Mesenchymal stem cell (in vitro differentiated cells and primary cell): ENCODE data around the gene TMEM72.

Experiments used
- DNase-seq: peaks from one replicate; pipeline ENCODE4 v3.0.0-alpha.2; 2013
- H2AFZ ChIP-seq: one replicate; pipeline ENCODE4 v1.6.1; 2013; ENCODE audit warnings: low read depth, mild to moderate bottlenecking, control low read depth, inconsistent platforms, low read length, moderate library complexity
- H2AK5ac ChIP-seq: 2 replicates; pipeline ENCODE4 v1.6.1; 2013; ENCODE audit warnings: low read length, moderate library complexity, mild to moderate bottlenecking, inconsistent platforms; ENCODE audit not compliant: severe bottlenecking
- H2BK120ac ChIP-seq: one replicate; pipeline ENCODE4 v1.6.1; 2013; ENCODE audit warnings: low read depth, mild to moderate bottlenecking, inconsistent platforms, low read length, moderate library complexity
- H2BK12ac ChIP-seq, 2 experiments: one replicate each; pipeline ENCODE4 v1.6.1; 2013; ENCODE audit warnings: inconsistent platforms in 2 of 2, low read length in 2 of 2, mild to moderate bottlenecking in 2 of 2, moderate library complexity in 2 of 2, control low read depth in 1 of 2
- H2BK15ac ChIP-seq: one replicate; pipeline ENCODE4 v1.6.1; 2013; ENCODE audit warnings: mild to moderate bottlenecking, low read depth, inconsistent platforms; ENCODE audit not compliant: poor library complexity, severe bottlenecking
- H2BK5ac ChIP-seq: 2 replicates; pipeline ENCODE4 v1.6.1; 2013; ENCODE audit warnings: low read depth, mild to moderate bottlenecking, low read length, control low read depth, inconsistent platforms; ENCODE audit not compliant: poor library complexity, severe bottlenecking
- H3K14ac ChIP-seq, 2 experiments: one replicate each; pipeline ENCODE4 v1.6.1; 2013; ENCODE audit warnings: inconsistent platforms in 2 of 2, low read length in 2 of 2, control low read depth in 1 of 2, mild to moderate bottlenecking in 1 of 2, moderate library complexity in 1 of 2
- H3K18ac ChIP-seq, 2 experiments: one replicate each; pipeline ENCODE4 v1.6.1; 2013; ENCODE audit warnings: inconsistent platforms in 2 of 2, low read length in 2 of 2, control low read depth in 1 of 2, low read depth in 1 of 2, mild to moderate bottlenecking in 1 of 2
- H3K23ac ChIP-seq, 2 experiments: one replicate each; pipeline ENCODE4 v1.6.1; 2013; ENCODE audit warnings: inconsistent platforms in 2 of 2, low read length in 2 of 2, mild to moderate bottlenecking in 2 of 2, moderate library complexity in 2 of 2, control low read depth in 1 of 2
- H3K27ac ChIP-seq: 2 replicates; pipeline ENCODE4 v1.5.1; 2013; ENCODE audit warnings: mild to moderate bottlenecking, moderate library complexity, low read length, control low read depth, inconsistent platforms; ENCODE audit not compliant: poor library complexity, severe bottlenecking
- H3K27me3 ChIP-seq, 2 experiments: 2 replicates each; pipeline versions ENCODE4 v1.6.1 to v1.7.0; 2013; ENCODE audit warnings: low read length in 2 of 2, mild to moderate bottlenecking in 2 of 2, moderate library complexity in 2 of 2, control low read depth in 1 of 2, inconsistent platforms in 1 of 2; ENCODE audit not compliant: control insufficient read depth in 1 of 2, insufficient read depth in 1 of 2
- H3K36me3 ChIP-seq, 2 experiments: 2 replicates each; pipeline versions ENCODE4 v1.6.1 to v1.7.0; 2013; ENCODE audit warnings: low read length in 2 of 2, control low read depth in 1 of 2, inconsistent platforms in 1 of 2, low read depth in 1 of 2, mild to moderate bottlenecking in 1 of 2; ENCODE audit not compliant: insufficient read depth in 2 of 2, control insufficient read depth in 1 of 2
- H3K4ac ChIP-seq, 2 experiments: one replicate each; pipeline ENCODE4 v1.6.1; 2013; ENCODE audit warnings: inconsistent platforms in 2 of 2, low read length in 2 of 2, mild to moderate bottlenecking in 2 of 2, moderate library complexity in 2 of 2, control low read depth in 1 of 2, low read depth in 1 of 2
- H3K4me1 ChIP-seq: 2 replicates; pipeline ENCODE4 v1.6.1; 2013; ENCODE audit warnings: low read depth, low read length, control low read depth; ENCODE audit not compliant: control insufficient read depth, insufficient read depth
- H3K4me2 ChIP-seq: 2 replicates; pipeline ENCODE4 v1.6.1; 2013; ENCODE audit warnings: low read length, mild to moderate bottlenecking, inconsistent platforms; ENCODE audit not compliant: poor library complexity, severe bottlenecking
- H3K4me3 ChIP-seq, 2 experiments: 2 replicates each; pipeline versions ENCODE4 v1.5.1 to v1.7.0; 2013; ENCODE audit warnings: low read length in 2 of 2, mild to moderate bottlenecking in 2 of 2, control low read depth in 1 of 2, low read depth in 1 of 2; ENCODE audit not compliant: insufficient read depth in 1 of 2
- H3K79me1 ChIP-seq: replicated peaks from 2 replicates; pipeline ENCODE4 v1.6.1; 2013; ENCODE audit warnings: mild to moderate bottlenecking, control low read depth, low read length, inconsistent platforms; ENCODE audit not compliant: poor library complexity, severe bottlenecking
- H3K9ac ChIP-seq: 2 replicates; pipeline ENCODE4 v1.7.0; 2013; ENCODE audit warnings: mild to moderate bottlenecking, low read length, moderate library complexity
- H3K9me3 ChIP-seq: 2 replicates; pipeline ENCODE4 v1.7.0; 2013; ENCODE audit warnings: mild to moderate bottlenecking, low read length; ENCODE audit not compliant: control insufficient read depth
- H4K8ac ChIP-seq: one replicate; pipeline ENCODE4 v1.6.1; 2013; ENCODE audit warnings: inconsistent platforms, mild to moderate bottlenecking, low read length, moderate library complexity
- H4K91ac ChIP-seq: one replicate; pipeline ENCODE4 v1.6.1; 2013; ENCODE audit warnings: mild to moderate bottlenecking, low read length, inconsistent platforms
- WGBS: methylation state at CpG from one replicate; pipeline ENCODE4 v1.1.7; 2013; ENCODE audit warnings: mixed read lengths; 5-methylcytosine and 5-hydroxymethylcytosine counted together

Gene TMEM72

DNA sequence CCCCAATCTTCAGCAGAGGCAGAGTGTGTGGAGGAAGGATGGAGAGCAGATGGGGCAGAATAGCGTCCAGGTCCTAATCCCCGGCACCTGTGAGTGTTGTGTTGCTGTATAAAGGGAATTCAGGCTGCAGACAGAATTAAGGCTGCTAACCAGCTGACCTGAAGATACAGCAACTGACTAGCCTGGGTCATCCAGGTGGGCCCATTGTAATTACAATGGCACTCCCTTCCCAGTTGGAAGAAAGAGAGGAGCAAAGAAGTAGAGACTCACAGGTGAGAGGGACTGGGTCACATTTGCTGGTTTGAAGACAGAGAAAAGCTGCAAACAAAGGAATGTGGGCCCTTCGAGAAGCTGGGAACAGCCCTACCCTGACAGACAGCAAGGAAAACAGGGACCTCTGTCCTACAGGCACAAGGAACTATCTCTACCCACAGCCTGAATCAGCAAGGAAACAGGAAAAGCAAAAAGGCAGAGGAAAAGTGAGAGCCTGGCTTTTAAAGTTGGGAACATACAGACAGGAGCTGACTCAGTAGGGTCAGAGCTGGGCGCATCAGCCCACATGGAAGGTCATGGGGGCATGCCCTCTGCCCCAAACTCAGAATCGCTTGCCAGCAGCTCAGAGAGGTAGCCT, 11.6 kb upstream of the TMEM72 start:
- Histone ChIP-seq H4K91ac (peak overlapping the region; percentile 58), H2AK5ac (no peak overlapping the region), H3K27me3 (peaks cover 25 to 33% of the 10 kb centered on the region in 2 experiments), H2AFZ (no peak overlapping the region), H3K9me3 (peaks cover 5% of the 10 kb centered on the region), H3K14ac (peak overlapping the region in 1 of 2 experiments; percentile 85), H3K79me1 (no peaks in the 10 kb centered on the region), H4K8ac (peak overlapping the region; percentile 76), H3K4ac (peak overlapping the region; percentile 26 to 35), H3K23ac (no peak overlapping the region), H3K18ac (peak overlapping the region in 1 of 2 experiments; percentile 65), H3K9ac (no peak overlapping the region), H3K4me1 (peaks cover 10% of the 10 kb centered on the region), H3K4me3 (no peak overlapping the region), H3K27ac (no peak overlapping the region), H2BK120ac (no peak overlapping the region), H3K4me2 (no peak overlapping the region), H2BK5ac (no peak overlapping the region), H2BK15ac (peak overlapping the region; percentile 21), H2BK12ac (peak overlapping the region; percentile 21 to 90), H3K36me3 (no peaks in the 10 kb centered on the region)
- no peak for DNase-seq
- WGBS: 50% methylated on average over 5 of the region's 5 CpGs

DNA sequence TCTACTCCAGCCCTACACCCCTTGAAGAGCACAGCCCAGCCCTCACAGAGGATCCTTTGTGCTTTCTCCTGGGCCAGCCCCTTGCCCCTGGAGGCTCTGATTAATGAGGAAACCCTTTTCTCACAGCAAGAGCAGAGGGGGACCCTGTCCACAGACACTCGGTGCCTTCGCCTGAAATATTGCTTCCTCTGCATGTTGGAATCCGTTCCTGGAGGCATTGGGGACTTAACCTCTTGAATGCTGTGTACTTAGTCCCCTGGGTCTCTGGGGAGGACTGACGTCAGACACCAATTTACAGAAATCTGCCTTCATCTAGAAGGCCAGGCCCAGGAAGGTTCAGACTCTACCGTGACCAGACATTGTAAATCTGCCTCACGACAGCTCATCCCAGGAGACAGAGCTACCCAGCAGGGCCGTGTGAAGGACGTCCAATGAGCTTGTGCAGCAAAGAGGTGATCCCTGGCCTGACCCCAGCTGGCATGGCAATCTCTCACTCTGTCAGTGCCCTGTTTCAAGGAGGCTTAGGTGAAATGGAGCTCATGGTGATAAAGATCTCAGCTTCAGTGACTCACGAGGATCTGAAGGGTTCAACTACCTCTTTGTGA, 8.1 kb upstream of the TMEM72 start:
- no peak overlapping the region for H3K23ac ChIP-seq
- H3K9ac ChIP-seq: no peak overlapping the region
- H4K91ac ChIP-seq: no peak overlapping the region
- no peak overlapping the region for H2AK5ac ChIP-seq
- no peak overlapping the region for H3K27ac ChIP-seq
- peak; percentile 87 for DNase-seq
- no peak overlapping the region for H3K4me2 ChIP-seq
- H3K79me1 ChIP-seq: no peaks in the 10 kb centered on the region
- H3K36me3 ChIP-seq: no peaks in the 10 kb centered on the region
- H2BK5ac ChIP-seq: no peak overlapping the region
- 3% methylated on average over 9 of the region's 9 CpGs for WGBS
- H3K9me3 ChIP-seq: peaks cover 6% of the 10 kb centered on the region
- no peak overlapping the region for H3K14ac ChIP-seq
- H3K4me1 ChIP-seq: peaks cover 18% of the 10 kb centered on the region
- H3K18ac ChIP-seq: peak overlapping the region; percentile 6 to 38
- H3K27me3 ChIP-seq: peaks cover 30 to 41% of the 10 kb centered on the region in 2 experiments
- H3K4me3 ChIP-seq: no peak overlapping the region
- no peak overlapping the region for H3K4ac ChIP-seq
- H2BK12ac ChIP-seq: peak overlapping the region in 1 of 2 experiments; percentile 4
- H4K8ac ChIP-seq: no peak overlapping the region
- H2AFZ ChIP-seq: no peak overlapping the region
- H2BK120ac ChIP-seq: peak overlapping the region; percentile 9
- H2BK15ac ChIP-seq: no peak overlapping the region

GRCh38 chr10:44906486-44906885, 4.7 kb upstream of the TMEM72 start:
- Histone ChIP-seq H3K4me3 (peak overlapping the region in 1 of 2 experiments; percentile 5), H3K4me2 (no peak overlapping the region), H2BK120ac (no peak overlapping the region), H2AK5ac (no peak overlapping the region), H3K14ac (no peak overlapping the region), H3K23ac (no peak overlapping the region), H3K4me1 (peaks cover 32% of the 10 kb centered on the region), H3K9ac (no peak overlapping the region), H4K91ac (no peak overlapping the region), H3K4ac (peak overlapping the region in 1 of 2 experiments; percentile 42), H3K36me3 (no peaks in the 10 kb centered on the region), H3K27me3 (peaks cover 25 to 51% of the 10 kb centered on the region in 2 experiments), H3K27ac (no peak overlapping the region), H3K18ac (no peak overlapping the region), H2BK5ac (no peak overlapping the region), H3K79me1 (no peaks in the 10 kb centered on the region), H2BK12ac (peak overlapping the region in 1 of 2 experiments; percentile 64), H2BK15ac (no peak overlapping the region), H3K9me3 (peaks cover 6% of the 10 kb centered on the region), H2AFZ (no peak overlapping the region), H4K8ac (no peak overlapping the region)
- 31% methylated on average over 4 of the region's 4 CpGs for WGBS
- DNase-seq: peak; percentile 67

DNA sequence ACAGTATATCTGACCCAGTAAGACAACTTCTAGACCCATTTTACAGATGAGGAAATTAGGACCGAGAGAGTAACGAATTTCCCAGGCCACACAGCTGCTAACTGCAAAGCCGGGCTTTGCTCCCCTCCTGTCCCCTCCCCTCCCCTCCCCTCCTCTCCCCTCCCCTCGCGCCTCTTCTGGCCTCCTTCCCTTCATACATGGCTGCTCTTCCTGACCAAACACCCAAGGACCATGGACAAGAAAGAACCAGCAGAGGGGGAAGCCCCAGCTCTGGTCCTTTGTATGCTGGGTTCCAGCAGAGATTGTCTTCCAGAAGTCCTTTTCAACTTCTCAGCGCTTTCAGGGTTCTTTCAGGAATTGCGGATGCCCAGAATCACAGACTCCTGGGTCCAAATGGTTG, 3.6 kb upstream of the TMEM72 start:
- no peak overlapping the region for H2BK5ac ChIP-seq
- no peak overlapping the region for H3K23ac ChIP-seq
- H4K8ac ChIP-seq: no peak overlapping the region
- H3K4me3 ChIP-seq: no peak overlapping the region
- no peak for DNase-seq
- H4K91ac ChIP-seq: no peak overlapping the region
- no peak overlapping the region for H3K4me2 ChIP-seq
- peak overlapping the region in 1 of 2 experiments; percentile 59 for H3K4ac ChIP-seq
- WGBS: 92% methylated on average over 7 of the region's 7 CpGs
- H3K27me3 ChIP-seq: peaks cover 25 to 58% of the 10 kb centered on the region in 2 experiments
- H3K18ac ChIP-seq: no peak overlapping the region
- peaks cover 39% of the 10 kb centered on the region for H3K4me1 ChIP-seq
- H2BK15ac ChIP-seq: no peak overlapping the region
- H2AK5ac ChIP-seq: peak overlapping the region; percentile 50
- H2BK12ac ChIP-seq: peak overlapping the region in 1 of 2 experiments; percentile 48
- H3K9ac ChIP-seq: no peak overlapping the region
- H2AFZ ChIP-seq: no peak overlapping the region
- H3K9me3 ChIP-seq: peaks cover 6% of the 10 kb centered on the region
- no peak overlapping the region for H3K14ac ChIP-seq
- no peak overlapping the region for H2BK120ac ChIP-seq
- no peaks in the 10 kb centered on the region for H3K79me1 ChIP-seq
- H3K36me3 ChIP-seq: no peaks in the 10 kb centered on the region
- H3K27ac ChIP-seq: peak overlapping the region; percentile 17
